HepG2 (cell line): Measurements from ENCODE around the gene FLAD1. TPM values are rescaled to one million over a fixed set of nuclear protein-coding genes. Genes with fewer than 3 reads are reported as not detected.
A peak's percentile ranks its signal among the peaks of the same experiment; 100 is the strongest.

ENCODE experiments used
- ATM ChIP-seq: fragments of 450-650 bp; IDR thresholded peaks from 2 replicates; pipeline ENCODE4 v1.7.1; 2017; ENCODE audit warnings: mild to moderate bottlenecking, borderline replicate concordance
- CENPBD1 ChIP-seq: sonication (generic); formaldehyde crosslinking; IDR thresholded peaks from 2 replicates; pipeline ENCODE4 v1.8.0; 2022; ENCODE audit warnings: missing genetic modification reagents, low read depth, mild to moderate bottlenecking, borderline replicate concordance
- CHCHD3 ChIP-seq: sonication (generic); formaldehyde crosslinking; IDR thresholded peaks from 2 replicates; pipeline ENCODE4 v1.8.0; 2022; ENCODE audit warnings: mild to moderate bottlenecking, missing genetic modification reagents, moderate library complexity
- GLMP ChIP-seq: sonication (generic); formaldehyde crosslinking; IDR thresholded peaks from 2 replicates; pipeline ENCODE4 v1.9.0; 2021; ENCODE audit warnings: missing genetic modification reagents, mild to moderate bottlenecking, borderline replicate concordance
- HNF4G ChIP-seq, 2 experiments: sonication (generic) in 1 of 2; formaldehyde crosslinking in 1 of 2; IDR thresholded peaks; 2 replicates each; pipeline versions ENCODE4 v1.4.0 to v1.6.1; 2011 to 2020; ENCODE audit warnings: borderline replicate concordance in 2 of 2, low read depth in 2 of 2, mild to moderate bottlenecking in 2 of 2, low read length in 1 of 2, missing genetic modification reagents in 1 of 2, moderate library complexity in 1 of 2
- KAT7 ChIP-seq: IDR thresholded peaks from 2 replicates; pipeline ENCODE4 v1.6.1; 2018; ENCODE audit warnings: borderline replicate concordance, missing compliant biosample characterization
- KDM6A ChIP-seq: IDR thresholded peaks from 2 replicates; pipeline ENCODE4 v1.6.1; 2016; ENCODE audit warnings: low read depth
- MAFF ChIP-seq: IDR thresholded peaks from 2 replicates; pipeline ENCODE4 v1.6.1; 2011; ENCODE audit warnings: low read depth, low read length, improper control_type of control experiment
- NR3C1 ChIP-seq: sonication (generic); formaldehyde crosslinking; IDR thresholded peaks from 2 replicates; pipeline ENCODE4 v1.4.0; 2020; ENCODE audit warnings: missing genetic modification reagents
- PRDM15 ChIP-seq: sonication (generic); formaldehyde crosslinking; IDR thresholded peaks from 2 replicates; pipeline ENCODE4 v1.4.0; 2020; ENCODE audit warnings: missing genetic modification reagents
- SP2 ChIP-seq: sonication (generic); formaldehyde crosslinking; IDR thresholded peaks from 2 replicates; pipeline ENCODE4 v1.5.1; 2020; ENCODE audit warnings: mild to moderate bottlenecking, missing genetic modification reagents
- THYN1 ChIP-seq: sonication (generic); formaldehyde crosslinking; IDR thresholded peaks from 2 replicates; pipeline ENCODE4 v1.8.1; 2023; ENCODE audit warnings: low read depth, mild to moderate bottlenecking, moderate library complexity, missing genetic modification reagents, borderline replicate concordance
- ZNF17 ChIP-seq: sonication (generic); formaldehyde crosslinking; IDR thresholded peaks from 2 replicates; pipeline ENCODE4 v1.5.0; 2020; ENCODE audit warnings: mild to moderate bottlenecking, missing genetic modification reagents
- ZNF180 ChIP-seq: sonication (generic); formaldehyde crosslinking; IDR thresholded peaks from 2 replicates; pipeline ENCODE4 v1.4.0; 2020; ENCODE audit warnings: low read depth, missing genetic modification reagents, borderline replicate concordance
- ZSCAN29 ChIP-seq: sonication (generic); formaldehyde crosslinking; conservative IDR thresholded peaks from 2 replicates; pipeline ENCODE4 v1.4.0; 2020; ENCODE audit warnings: mild to moderate bottlenecking, missing genetic modification reagents
- polyA plus RNA-seq, 8 experiments: library from polyadenylated mRNA; depleted of rRNA in 3 of 8; stranded (reverse) in 7 of 8; unstranded in 1 of 8; fragments of >200 nt; fragmentation: Illumina TruSeq in 4 of 8; extraction: Trizol in 4 of 8; gene quantifications; 2 replicates each; pipeline versions ENCODE4 v1.2.1 to v1.2.3, GENCODE V29; 2011 to 2016; ENCODE audit warnings: low read depth in 4 of 8, missing spikeins in 1 of 8, mixed read lengths in 1 of 8; ENCODE audit not compliant: insufficient read depth in 1 of 8
- total RNA-seq, 5 experiments: library from RNA; depleted of rRNA; stranded (reverse); fragments of >200 nt; fragmentation: Illumina TruSeq; extraction: Trizol; gene quantifications; 2 replicates each; pipeline ENCODE4 v1.2.3, GENCODE V29; 2016; ENCODE audit warnings: low read depth in 1 of 5
- TF ChIP-seq, protein P1 (sequence below): sonication (generic); formaldehyde crosslinking; IDR thresholded peaks from 2 replicates; pipeline ENCODE4 v1.4.0; 2020; ENCODE audit warnings: missing genetic modification reagents
- TF ChIP-seq, protein P2 (sequence below): IDR thresholded peaks from 2 replicates; pipeline ENCODE4 v1.6.1; 2016; ENCODE audit warnings: control low read depth

The FLAD1 gene
- total and polyA plus RNA-seq, 2 of the 13 experiments (the other 11 are each of a cell fraction or from before 2014, with no cell fraction given) = 25.9 to 32.8 TPM

DNA sequence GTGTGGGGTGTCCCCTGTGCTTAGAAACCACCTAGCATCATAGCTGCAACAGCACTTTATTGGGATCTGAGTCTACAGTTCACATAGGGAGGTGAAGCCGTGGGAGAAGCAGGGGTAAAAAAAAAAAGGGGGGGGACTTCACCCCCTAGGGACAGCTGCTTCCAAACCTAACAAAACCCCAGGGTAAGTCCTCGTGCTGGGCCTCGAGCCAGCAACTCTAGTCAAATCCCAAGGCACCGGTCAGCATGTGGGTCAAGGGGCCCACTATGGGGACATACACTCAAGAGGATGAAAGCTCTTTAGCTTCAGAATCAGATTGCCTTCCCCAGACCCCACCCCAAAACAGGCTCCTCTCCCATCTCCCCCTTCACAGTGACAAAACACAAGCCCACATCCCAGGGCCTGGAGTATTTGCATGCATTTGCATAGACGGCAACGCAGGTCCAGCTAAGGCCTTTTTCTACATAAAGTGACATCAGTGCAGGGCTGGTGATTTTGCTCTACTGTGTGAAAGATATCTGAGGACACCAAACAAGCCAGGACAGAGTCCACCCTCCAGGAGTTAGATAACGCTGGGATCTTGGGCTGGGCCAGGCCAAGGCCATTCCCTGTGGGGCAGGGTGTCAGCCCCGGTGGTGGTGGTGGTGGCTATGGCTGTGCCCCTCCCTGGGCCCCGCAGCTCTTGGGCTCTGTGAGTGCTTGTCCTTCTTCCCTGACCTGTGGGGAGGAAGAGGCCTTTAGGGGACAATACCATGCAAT, 38.6 kb upstream of the FLAD1 start (continued):
- TF ChIP-seq PRDM15 (CRISPR knock-in tag) (peak; percentile 93), CENPBD1 (CRISPR knock-in tag) (no peak), ZNF180 (CRISPR knock-in tag) (no peak), ATM (no peak), ZSCAN29 (CRISPR knock-in tag) (0 out of 2 replicates have a peak, but pooled peaks have one; percentile 15), HNF4G (IDR thresholded peaks at IDR 0.05; ENCODE audit: borderline replicate concordance, low read depth, low read length) (peak; percentile 79), HNF4G (CRISPR knock-in tag; IDR thresholded peaks at IDR 0.05; ENCODE audit: borderline replicate concordance, low read depth) (peak; percentile 63; the same call in 1 of the 2 replicates), NR3C1 (CRISPR knock-in tag) (no peak), ZNF17 (CRISPR knock-in tag) (no peak), MAFF (no peak), CHCHD3 (CRISPR knock-in tag) (no peak), KAT7 (CRISPR knock-in tag) (no peak), KDM6A (peak; percentile 88), THYN1 (CRISPR knock-in tag) (no peak), SP2 (CRISPR knock-in tag) (no peak), GLMP (CRISPR knock-in tag) (no peak)
- TF ChIP-seq, protein P1, sequence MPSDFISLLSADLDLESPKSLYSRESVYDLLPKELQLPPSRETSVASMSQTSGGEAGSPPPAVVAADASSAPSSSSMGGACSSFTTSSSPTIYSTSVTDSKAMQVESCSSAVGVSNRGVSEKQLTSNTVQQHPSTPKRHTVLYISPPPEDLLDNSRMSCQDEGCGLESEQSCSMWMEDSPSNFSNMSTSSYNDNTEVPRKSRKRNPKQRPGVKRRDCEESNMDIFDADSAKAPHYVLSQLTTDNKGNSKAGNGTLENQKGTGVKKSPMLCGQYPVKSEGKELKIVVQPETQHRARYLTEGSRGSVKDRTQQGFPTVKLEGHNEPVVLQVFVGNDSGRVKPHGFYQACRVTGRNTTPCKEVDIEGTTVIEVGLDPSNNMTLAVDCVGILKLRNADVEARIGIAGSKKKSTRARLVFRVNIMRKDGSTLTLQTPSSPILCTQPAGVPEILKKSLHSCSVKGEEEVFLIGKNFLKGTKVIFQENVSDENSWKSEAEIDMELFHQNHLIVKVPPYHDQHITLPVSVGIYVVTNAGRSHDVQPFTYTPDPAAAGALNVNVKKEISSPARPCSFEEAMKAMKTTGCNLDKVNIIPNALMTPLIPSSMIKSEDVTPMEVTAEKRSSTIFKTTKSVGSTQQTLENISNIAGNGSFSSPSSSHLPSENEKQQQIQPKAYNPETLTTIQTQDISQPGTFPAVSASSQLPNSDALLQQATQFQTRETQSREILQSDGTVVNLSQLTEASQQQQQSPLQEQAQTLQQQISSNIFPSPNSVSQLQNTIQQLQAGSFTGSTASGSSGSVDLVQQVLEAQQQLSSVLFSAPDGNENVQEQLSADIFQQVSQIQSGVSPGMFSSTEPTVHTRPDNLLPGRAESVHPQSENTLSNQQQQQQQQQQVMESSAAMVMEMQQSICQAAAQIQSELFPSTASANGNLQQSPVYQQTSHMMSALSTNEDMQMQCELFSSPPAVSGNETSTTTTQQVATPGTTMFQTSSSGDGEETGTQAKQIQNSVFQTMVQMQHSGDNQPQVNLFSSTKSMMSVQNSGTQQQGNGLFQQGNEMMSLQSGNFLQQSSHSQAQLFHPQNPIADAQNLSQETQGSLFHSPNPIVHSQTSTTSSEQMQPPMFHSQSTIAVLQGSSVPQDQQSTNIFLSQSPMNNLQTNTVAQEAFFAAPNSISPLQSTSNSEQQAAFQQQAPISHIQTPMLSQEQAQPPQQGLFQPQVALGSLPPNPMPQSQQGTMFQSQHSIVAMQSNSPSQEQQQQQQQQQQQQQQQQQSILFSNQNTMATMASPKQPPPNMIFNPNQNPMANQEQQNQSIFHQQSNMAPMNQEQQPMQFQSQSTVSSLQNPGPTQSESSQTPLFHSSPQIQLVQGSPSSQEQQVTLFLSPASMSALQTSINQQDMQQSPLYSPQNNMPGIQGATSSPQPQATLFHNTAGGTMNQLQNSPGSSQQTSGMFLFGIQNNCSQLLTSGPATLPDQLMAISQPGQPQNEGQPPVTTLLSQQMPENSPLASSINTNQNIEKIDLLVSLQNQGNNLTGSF (CRISPR knock-in tag) = no peak
- TF ChIP-seq, protein P2, sequence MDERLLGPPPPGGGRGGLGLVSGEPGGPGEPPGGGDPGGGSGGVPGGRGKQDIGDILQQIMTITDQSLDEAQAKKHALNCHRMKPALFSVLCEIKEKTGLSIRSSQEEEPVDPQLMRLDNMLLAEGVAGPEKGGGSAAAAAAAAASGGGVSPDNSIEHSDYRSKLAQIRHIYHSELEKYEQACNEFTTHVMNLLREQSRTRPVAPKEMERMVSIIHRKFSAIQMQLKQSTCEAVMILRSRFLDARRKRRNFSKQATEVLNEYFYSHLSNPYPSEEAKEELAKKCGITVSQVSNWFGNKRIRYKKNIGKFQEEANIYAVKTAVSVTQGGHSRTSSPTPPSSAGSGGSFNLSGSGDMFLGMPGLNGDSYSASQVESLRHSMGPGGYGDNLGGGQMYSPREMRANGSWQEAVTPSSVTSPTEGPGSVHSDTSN (CRISPR knock-in tag) = no peak
